GM18502 (cell line): ENCODE results near the gene COQ7.

Source experiments
- ATAC-seq: cut with Tn5 transposase; IDR thresholded peaks from one replicate; pipeline ENCODE4 v1.9.1; 2021; ENCODE audit warnings: mild to moderate bottlenecking; ENCODE audit not compliant: unreplicated experiment, poor library complexity

COQ7 gene

DNA sequence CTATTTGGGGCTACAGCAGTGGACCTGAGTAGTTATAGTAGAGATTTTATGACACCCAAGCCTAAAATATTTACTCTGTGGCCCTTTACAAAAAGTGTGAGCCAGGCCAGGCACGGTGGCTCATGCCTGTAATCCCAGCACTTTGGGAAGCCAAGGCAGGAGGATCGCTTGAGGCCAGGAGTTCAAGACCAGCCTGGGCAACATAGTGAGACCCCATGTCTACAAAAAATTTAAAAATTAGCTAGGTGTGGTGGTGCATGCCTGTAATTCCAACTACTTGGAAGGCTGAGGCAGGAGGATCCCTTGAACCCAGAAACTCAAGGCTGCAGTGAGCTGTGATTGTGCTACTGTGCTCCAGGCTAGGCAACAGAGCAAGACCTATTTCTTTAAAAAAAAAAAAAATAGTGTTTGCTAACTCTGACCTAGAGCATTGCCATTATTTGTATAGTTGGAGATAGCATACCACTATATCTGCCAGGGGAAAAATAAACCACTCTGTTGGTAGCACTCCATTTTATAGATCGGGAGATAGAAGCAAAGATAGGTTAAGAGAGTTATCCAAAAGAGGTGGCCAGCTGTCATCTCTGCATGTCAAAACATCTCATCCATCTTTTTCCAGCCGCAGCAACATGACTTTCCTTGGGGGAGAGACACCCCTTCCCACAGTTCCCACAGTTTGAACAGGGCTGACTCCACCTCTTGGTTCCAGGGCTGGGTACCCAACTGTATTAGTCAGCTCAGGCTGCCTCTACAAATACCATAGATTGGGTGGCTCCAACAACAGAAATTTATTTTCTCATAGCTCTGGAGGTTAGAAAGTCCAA is 43.3 kb downstream of the COQ7 start:
- ATAC-seq = no peak

DNA sequence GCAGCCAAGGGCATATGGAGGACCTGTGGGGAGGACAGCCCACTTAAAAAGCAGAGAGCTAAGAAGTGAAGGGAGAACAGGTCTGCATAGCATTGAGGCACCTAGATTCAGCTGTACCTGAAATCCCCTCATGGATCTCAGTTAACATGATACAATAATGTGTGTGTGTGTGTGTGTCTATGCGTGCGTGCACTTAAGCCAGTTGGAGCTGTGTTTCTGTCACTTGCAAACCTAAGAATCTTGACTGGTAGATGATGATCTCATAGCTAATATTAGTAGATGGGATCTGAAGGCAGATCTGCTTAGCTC is 44.6 kb downstream of the COQ7 start:
- ATAC-seq = no peak

DNA sequence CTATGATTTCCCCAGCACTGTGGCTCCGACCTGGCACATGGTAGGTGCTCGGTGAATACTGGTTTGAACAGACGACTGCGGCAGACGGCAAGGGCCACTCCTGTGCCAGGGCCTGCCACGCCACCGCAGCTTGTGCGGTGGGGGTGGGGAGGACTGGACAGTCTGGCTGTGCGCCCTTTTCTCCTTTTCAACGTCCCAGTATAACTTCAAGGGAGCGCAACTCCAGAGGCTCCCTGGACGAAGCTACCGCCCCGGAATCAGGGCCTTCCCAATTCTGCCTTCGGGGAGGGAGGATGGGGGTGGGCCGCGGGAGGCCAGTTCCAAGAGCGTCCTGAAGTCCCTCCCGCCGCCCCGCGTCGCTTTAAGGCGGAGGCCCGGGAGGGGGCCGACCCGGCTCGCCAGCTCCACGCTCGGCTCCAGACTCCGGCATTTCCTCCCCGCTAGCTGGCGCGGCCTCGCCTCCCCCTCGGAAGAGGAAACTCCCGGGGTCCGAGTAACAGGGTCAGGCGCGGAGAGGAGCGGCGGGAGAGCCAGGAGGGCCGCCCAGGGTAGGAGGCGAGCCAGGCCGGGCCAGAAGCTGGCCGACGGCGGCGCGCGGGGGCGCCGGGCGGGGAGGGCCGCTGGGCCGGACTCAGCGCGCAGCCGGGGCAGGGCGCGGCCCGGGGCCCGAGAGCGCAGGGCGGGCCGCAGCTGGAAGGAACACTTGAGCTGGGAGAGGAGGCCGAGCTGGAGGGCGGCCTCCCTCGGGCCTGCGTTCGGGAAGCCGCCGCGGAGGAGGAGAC is 46.4 kb downstream of the COQ7 start, which contains the start of gene ITPRIPL2:
Gene ITPRIPL2, plus strand, starts transcription at position 388 of the 782 bp plus-strand sequence. CDS start 498 bp downstream, outside the sequence.
- ATAC-seq = peak; percentile 39

DNA sequence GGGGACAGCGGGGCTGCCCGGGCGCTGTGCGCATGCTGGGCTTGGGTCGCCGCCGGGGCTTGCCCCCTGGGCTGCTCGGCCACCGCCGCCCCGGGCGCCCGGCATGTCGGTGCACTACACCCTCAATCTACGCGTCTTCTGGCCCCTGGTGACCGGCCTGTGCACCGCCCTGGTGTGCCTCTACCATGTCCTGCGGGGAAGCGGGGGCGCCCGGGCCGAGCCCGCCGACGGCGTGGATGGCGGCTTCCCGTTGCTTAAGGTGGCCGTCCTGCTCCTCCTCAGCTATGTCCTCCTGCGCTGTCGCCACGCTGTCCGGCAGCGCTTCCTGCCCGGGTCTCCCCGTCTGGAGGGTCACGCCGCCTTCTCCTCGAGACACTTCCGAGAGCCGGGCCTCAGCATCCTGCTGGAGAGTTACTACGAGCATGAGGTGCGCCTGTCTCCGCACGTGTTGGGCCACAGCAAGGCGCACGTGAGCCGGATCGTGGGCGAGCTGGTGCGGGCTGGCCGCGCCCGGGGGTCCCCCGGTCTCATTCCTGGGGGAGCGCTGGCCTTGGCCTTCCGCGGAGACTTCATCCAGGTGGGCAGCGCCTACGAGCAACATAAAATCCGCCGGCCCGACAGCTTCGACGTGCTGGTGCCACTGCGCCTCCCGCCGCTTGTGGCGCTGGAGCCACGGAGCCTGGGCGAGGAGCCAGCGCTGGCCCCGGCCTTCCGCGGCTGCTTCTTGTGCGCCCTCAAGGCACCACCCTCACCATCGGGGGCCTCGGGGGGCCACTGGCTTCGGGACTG is 47.1 kb downstream of the COQ7 start:
- ATAC-seq = peak; percentile 34

DNA sequence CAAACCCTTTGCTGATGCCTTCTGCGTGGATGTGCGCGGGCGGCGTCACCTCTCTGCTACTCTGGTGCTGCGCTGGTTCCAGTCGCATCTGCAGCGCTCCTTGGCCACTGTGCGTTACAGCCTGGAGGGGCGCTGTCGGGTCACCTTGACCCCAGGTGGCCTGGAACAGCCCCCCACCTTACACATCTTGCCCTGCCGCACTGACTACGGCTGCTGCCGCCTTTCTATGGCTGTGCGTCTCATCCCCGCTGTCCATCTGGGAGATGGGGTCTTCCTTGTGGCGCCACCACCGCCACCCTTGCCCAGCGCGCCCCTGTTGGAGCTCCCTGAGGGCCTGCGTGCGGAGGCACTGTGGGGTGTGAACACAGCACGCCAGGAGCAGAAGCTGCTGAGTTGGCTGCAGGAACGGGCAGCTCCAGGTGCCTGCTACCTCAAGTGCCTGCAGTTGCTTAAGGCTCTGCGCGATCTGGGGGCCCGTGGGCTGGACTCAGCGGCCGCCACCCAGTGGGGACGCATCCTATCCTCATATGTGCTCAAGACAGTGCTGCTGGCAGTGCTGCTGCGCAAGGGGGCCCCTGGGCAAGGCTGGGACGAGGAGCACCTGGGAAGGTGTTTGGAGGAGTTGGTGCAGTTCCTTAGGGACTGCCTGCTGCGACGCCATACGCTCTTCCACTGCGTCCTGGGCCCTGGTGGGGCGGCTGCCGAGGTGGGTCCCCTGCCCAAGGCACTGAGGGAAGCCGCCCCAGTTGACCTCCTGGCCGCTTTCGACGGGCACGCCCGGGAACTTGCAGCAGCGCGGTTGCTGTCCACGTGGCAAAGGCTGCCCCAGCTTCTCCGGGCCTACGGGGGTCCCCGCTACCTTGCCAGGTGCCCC is 48.0 kb downstream of the COQ7 start:
- ATAC-seq = no peak

DNA sequence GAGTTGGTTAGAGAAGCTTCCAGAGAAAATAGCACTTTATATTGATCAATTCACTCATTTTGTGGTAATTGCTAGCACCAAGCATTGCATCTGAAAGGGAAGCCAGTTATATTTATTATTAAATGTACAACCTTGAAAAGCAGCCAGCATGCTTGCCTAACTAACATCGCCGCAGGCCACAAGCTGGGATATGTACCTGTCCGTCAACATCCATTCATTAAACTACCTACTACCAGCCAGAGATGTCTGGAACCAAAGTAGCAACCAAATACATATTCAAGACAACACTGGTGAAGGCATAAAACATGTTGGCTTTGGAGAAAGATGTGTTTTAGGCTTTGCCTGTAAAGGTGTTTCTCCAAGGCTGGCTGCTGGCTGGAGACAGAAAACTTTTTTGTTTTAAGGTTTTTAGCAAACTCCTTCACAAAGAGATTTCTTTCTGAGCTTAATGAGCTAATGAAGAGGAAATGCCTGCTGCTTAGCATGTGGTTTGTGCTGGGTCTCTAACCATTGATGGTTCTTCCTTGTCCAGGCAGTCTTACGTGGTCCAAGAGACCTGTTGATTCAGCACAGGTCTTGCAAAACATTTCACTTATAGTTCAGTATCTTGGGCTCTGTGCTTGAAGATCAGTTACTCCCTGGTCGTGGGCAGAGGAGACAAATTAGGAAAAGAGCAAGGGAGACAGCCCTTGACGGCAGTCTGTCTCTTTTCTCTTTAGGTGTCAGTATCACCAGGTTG is 49.5 kb downstream of the COQ7 start:
- no peak for ATAC-seq

DNA sequence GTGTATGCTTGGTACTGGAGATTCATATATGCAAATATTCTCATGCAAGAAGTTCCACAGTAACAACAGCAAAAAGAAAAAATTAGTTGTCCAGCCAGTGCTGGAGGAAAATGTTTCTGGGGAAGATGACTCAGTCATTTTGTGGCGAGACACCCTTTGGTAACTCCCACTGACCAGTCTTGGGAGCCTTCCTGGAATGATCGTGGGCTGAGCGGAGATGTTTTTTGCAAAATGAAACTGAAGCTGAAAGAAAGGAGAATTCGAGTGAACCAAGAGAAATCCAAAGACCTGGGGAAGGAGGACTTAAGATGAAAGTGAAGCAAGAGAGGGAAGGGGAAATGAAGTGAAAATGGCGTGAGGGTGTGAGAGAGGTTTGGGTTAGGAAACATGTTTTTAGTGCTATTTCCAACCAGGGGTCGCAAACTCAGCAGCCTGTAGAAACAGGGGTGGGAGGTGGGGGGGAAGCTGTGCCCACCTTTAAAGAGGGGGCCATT is 51.6 kb downstream of the COQ7 start:
- ATAC-seq = no peak

DNA sequence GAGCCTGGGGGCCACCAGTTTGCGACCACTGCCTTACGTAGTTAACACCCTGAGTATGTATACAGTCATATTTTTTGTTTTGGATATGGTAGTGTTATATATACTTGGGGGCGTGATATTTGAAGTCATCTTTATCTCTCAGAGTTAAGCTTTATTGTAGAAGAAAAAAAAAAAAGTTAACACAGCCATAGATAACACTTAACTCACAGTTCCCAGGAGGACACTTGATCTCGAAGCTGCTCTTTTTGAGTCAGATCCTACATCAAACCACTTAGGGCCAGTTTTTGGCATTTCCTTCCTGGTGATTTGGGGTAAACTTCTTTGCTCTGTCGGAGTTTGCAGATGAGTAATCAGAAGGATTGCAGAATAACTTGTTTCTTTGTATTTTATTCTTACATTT is 52.1 kb downstream of the COQ7 start:
- no peak for ATAC-seq

DNA sequence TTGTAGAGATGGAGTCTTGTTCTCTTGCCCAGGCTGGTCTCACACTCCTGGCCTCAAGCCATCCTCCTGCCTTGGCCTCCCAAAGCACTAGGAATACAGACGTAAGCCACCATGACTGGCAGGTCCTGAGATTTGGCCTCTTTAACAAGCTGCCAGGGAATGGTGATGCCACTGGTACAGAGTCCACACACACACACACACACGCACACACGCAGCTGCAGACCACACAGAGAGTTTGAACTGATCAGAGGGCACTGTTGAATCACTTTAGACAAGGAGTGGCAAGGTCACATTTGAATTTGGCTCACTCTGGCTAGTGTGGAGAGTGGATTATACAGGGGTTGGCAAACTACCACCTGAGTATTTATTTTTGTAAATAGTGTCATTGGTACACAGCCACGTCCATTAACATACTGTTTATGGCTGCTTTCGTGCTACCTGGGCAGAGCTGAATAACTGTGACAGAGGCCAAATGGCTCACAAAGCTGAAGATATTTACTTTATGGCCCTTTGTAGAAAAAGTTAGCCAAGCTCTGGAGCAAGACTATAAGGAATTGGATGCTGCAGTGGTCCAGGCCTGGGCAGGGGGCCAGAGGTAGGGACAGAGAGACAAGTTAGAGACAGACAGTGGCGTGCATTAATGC is 56.2 kb downstream of the COQ7 start:
- no peak for ATAC-seq

DNA sequence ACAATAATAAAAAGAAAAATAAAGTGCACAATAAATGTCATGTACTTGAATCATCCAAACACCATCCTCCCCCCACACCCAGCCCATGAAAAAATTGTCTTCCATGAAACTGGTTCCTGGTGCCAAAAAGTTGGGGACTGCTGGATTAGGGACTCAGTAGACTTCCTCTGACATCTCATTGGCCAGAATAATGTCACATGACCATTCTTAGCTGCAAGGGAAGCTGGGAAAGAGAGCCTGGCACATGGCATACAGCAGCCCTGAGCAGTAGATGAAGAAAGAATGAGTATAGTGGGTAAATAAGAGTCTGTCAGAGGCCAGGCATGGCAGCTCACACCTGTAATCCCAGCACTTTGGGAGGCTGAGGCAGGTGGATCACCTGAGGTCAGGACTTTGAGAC is 58.9 kb downstream of the COQ7 start:
- ATAC-seq = no peak

DNA sequence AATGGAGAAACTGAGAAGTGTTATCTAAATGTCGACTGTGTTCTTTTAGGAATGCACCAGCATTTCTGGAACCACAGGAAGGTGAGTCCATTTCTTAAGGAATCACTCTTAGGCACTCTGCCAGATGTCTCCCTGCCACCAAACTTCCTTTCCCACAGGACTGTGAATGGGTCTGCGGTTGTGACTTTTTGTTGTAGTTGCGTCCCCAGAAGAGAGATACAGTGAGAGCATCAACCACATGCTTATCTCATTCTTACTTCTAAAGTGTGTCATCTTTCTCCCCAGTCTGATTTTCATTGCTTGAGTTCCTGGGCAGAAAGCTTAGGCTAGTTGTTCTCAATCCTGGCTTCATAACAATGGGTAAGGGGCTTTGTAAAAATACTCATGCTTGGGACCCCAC is 59.8 kb downstream of the COQ7 start:
- peak; percentile 57 for ATAC-seq

DNA sequence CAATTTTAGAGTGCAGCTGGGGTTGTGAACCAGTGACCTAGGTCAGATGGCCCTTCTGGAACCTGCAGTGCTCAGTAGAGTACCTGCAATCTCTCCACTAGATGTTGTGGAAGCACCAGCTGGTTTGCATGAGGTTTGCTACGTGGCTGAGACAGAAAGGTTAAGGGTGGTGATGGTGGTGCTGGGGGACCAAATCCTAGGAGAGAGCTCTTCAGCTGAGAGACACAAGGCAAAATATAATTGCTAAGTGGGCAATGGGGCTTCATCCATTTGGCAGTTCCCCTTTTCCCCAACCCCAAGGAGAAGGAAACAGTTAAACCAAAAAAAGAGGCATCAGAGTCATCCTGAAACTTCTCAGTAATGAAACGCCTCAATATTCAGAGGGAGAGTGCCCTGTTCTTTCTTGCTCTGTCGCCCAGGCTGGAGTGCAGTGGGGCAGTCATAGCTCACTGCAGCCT is 60.3 kb downstream of the COQ7 start:
- peak; percentile 47 for ATAC-seq

DNA sequence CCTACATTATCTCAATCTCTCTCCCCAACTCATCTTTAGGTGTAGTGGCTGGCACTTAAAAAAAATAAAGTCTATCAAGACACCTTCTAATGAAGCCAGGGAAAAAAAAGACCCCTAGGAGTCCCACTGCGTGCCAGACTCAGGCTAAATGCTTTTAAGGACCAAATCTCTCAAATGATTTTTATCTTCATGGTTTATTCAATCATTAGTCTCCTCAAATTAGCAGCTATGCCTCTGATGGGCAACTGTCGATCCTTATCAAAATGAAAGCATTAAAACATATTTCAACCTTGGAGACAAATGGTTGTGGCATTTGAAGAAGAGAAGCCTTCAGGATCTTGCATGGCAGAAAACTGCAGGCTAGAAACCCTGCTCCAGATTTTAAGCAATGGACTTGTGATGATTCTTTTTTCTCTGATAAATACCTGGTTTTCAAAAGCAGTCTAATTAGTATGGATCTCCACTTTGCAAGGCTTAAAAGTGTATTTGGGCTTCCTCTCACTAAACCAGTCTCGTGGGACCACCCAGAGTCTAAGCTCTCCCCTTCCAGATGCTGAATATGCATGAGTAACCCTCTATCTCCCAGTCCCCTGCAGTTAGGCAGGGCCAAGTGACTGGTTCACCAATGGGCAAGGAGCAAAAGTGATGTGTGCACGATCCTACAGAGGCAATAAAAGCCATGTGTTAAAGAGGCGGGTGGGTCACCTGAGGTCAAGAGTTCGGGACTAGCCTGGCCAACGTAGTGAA is 61.2 kb downstream of the COQ7 start:
- no peak for ATAC-seq
